ENCODE results near the gene PFKL. TPM values are rescaled to one million over a fixed set of nuclear protein-coding genes. Genes with fewer than 3 reads are reported as not detected.

The PFKL gene
- total RNA-seq, 1 experiment from 2014 or later: 90.2 TPM

GRCh38 chr21:44375761-44376241 lies 75.9 kb downstream of the PFKL start:
- no peak for DNase-seq (ENCODE audit: unreplicated experiment)
- Mint-ChIP-seq H3K4me3 (ENCODE audit: unreplicated experiment) (no peak overlapping the region), H3K9me3 (ENCODE audit: unreplicated experiment) (no peaks in the 10 kb centered on the region), H3K27me3 (ENCODE audit: insufficient read depth, unreplicated experiment) (peaks cover 34% of the 10 kb centered on the region), H3K4me1 (ENCODE audit: insufficient read depth, unreplicated experiment) (no peaks in the 10 kb centered on the region), H3K27ac (ENCODE audit: low read depth, unreplicated experiment) (no peak overlapping the region), H3K36me3 (ENCODE audit: insufficient read depth, unreplicated experiment) (peaks cover 6% of the 10 kb centered on the region)
- ChIA-PET POLR2A (no interaction called here), CTCF (no interaction called here)
- TF ChIP-seq CTCF (IDR thresholded peaks at IDR 0.05; ENCODE audit: unreplicated experiment): no peak
- BruUV-seq (replicated peaks): no TSS peak
- intact Hi-C loops (cut with micrococcal nuclease): no loop called here

GRCh38 chr21:44376606-44377005 lies 76.8 kb downstream of the PFKL start:
- Mint-ChIP-seq H3K4me1 (ENCODE audit: insufficient read depth, unreplicated experiment) (no peaks in the 10 kb centered on the region), H3K9me3 (ENCODE audit: unreplicated experiment) (peaks cover 1% of the 10 kb centered on the region), H3K27me3 (ENCODE audit: insufficient read depth, unreplicated experiment) (peaks cover 34% of the 10 kb centered on the region), H3K4me3 (ENCODE audit: unreplicated experiment) (no peak overlapping the region), H3K36me3 (ENCODE audit: insufficient read depth, unreplicated experiment) (peaks cover 6% of the 10 kb centered on the region), H3K27ac (ENCODE audit: low read depth, unreplicated experiment) (no peak overlapping the region)
- intact Hi-C loops (cut with micrococcal nuclease): no loop called here
- ChIA-PET POLR2A (no interaction called here), CTCF (interaction anchor here (0.8 kb wide), 1 partner anchor 12 kb away, joined by 4 read pairs; no protein-coding TSS in a partner anchor)
- no peak for DNase-seq (ENCODE audit: unreplicated experiment)
- no TSS peak for BruUV-seq (replicated peaks)
- TF ChIP-seq CTCF (IDR thresholded peaks at IDR 0.05; ENCODE audit: unreplicated experiment): no peak

Other genes starting within 250 kb of the PFKL start
- gene PWP2, start 192.7 kb upstream of the PFKL start, total RNA-seq (2022): 11.2 and 16.5 TPM in 2 replicates
- 29.7 and 34.4 TPM in 2 replicates for gene GATD3, start 166.4 kb upstream of the PFKL start, total RNA-seq (2022)
- 1.2 and 1.5 TPM in 2 replicates for gene ICOSLG, start 59.1 kb upstream of the PFKL start, total RNA-seq (2022)
- gene DNMT3L, start 38.2 kb upstream of the PFKL start, total RNA-seq (2022): not detected in 2 replicates
- gene AIRE, start 14.2 kb upstream of the PFKL start, total RNA-seq (2022): not detected in 2 replicates
- 10.1 and 13.3 TPM in 2 replicates for gene CFAP410, start 39.3 kb downstream of the PFKL start, total RNA-seq (2022)
- gene TRPM2, start 53.6 kb downstream of the PFKL start, total RNA-seq (2022): 10.0 and 11.0 TPM in 2 replicates
- gene LRRC3, start 155.5 kb downstream of the PFKL start, total RNA-seq (2022): not detected in 2 replicates
- gene KRTAP10-1, start 240.1 kb downstream of the PFKL start, total RNA-seq (2022): not detected in 2 replicates